ENCODE measurements around the gene TOR1AIP1.

The TOR1AIP1 gene

DNA sequence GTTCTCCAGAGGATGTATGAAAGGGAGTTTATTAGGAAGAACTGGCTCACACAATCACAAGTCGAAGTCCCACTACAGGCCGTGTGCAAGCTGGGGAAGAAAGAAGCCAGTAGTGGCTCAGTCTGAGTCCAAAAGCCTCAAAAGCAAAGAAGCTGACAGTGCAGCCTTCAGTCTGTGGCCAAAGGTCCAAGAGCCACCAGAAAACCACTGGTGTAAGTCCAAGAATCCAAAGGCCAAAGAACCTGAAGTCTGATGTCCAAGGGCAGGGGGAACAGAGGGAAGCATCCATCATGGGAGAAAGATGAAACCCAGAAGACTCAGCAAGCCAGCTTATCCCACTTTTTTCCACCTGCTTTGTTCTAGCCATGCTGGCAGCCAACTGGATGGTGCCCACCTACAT is 51.1 kb downstream of the TOR1AIP1 start:
- no peak for DNase-seq (ENCODE audit: extremely low read depth, low read depth)
- no peak for TF ChIP-seq CTCF (IDR thresholded peaks at IDR 0.05; ENCODE audit: low read depth, low read length, missing control alignments)
- H3K4me3 ChIP-seq (replicated peaks; ENCODE audit: low read depth, low read length): no peak overlapping the region

- TF ChIP-seq CTCF (IDR thresholded peaks at IDR 0.05; ENCODE audit: low read depth, low read length, missing control alignments): no peak
- H3K4me3 ChIP-seq (replicated peaks; ENCODE audit: low read depth, low read length): no peak overlapping the region
- DNase-seq (ENCODE audit: extremely low read depth, low read depth): no peak
Measured at GRCh38 chr1:179935909-179936496, 53.9 kb downstream of the TOR1AIP1 start.

DNA sequence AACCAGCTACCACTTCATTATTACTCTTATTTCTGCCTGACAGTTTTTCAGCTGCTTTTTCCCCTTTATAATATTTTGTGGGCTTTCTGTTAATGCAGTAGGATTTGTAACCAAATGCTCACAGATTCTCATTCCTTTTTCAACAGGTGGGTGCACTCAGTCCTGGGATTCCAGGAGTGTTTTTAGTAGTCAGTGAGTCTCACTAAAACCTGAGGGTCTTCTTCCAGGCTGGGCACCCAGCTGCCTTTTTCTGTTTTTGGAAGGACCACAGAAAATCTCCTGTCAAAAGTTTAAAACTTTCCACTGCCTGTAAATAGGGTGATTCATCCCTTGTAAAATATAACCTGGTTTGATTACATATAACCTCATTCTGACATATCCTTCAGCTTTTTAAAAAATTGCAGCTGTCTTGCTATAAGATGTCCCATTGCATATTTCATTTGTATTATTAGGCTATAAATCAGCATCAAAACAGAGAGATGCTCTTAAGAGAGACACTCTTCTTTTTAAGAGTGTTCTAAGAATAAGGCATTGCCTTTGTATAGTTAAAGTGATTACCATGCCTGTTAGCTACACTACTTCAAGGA is 55.7 kb downstream of the TOR1AIP1 start:
- DNase-seq (ENCODE audit: extremely low read depth, low read depth): no peak
- no peak for TF ChIP-seq CTCF (IDR thresholded peaks at IDR 0.05; ENCODE audit: low read depth, low read length, missing control alignments)
- no peak overlapping the region for H3K4me3 ChIP-seq (replicated peaks; ENCODE audit: low read depth, low read length)

DNA sequence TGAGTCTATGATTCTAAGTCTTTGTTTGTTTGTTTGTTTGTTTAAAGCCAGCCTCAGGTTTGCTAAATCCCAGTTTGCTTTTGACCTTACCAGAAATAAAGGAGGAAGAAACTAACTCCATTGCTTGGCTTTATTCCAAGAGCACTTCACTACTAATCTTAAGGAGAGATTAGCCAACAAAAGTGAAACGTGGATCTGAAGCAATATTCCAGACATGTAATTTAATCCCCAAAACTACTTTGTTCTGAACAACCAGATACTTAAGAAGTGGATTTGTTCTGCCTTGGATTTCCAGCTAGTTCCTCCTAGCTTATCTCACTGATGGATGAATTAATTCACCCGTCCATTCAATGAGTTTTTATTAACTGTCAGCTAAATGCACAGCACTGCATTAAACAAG is 56.7 kb downstream of the TOR1AIP1 start:
- H3K4me3 ChIP-seq (replicated peaks; ENCODE audit: low read depth, low read length): no peak overlapping the region
- DNase-seq (ENCODE audit: extremely low read depth, low read depth): no peak
- no peak for TF ChIP-seq CTCF (IDR thresholded peaks at IDR 0.05; ENCODE audit: low read depth, low read length, missing control alignments)

GRCh38 chr1:179939941-179940340 is 57.9 kb downstream of the TOR1AIP1 start:
- no peak for DNase-seq (ENCODE audit: extremely low read depth, low read depth)

DNA sequence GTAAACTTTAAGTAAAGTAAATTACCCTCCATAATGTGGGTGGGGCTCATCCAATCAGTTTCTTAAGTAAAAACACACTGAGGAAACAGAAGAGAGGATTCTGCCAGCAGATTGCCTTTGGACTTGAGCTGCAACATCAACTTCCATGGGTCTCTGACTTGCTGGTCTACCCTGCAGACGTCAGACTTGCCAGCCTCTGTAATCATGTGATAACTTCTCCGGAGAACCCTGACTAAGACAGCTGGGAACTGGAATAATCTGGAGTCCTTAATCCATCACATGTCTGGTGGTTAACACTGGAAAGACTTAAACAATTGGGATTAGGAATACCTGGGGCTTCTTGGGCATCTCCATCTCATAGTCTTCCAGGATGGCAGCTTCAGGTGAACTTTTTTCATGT is 59.4 kb downstream of the TOR1AIP1 start:
- no peak for TF ChIP-seq CTCF (IDR thresholded peaks at IDR 0.05; ENCODE audit: low read depth, low read length, missing control alignments)
- H3K4me3 ChIP-seq (replicated peaks; ENCODE audit: low read depth, low read length): no peak overlapping the region
- no peak for DNase-seq (ENCODE audit: extremely low read depth, low read depth)

More at GRCh38 chr1:179939941-179940340, 57.9 kb downstream of the TOR1AIP1 start:
- H3K4me3 ChIP-seq (replicated peaks; ENCODE audit: low read depth, low read length): no peak overlapping the region
- no peak for TF ChIP-seq CTCF (IDR thresholded peaks at IDR 0.05; ENCODE audit: low read depth, low read length, missing control alignments)

DNA sequence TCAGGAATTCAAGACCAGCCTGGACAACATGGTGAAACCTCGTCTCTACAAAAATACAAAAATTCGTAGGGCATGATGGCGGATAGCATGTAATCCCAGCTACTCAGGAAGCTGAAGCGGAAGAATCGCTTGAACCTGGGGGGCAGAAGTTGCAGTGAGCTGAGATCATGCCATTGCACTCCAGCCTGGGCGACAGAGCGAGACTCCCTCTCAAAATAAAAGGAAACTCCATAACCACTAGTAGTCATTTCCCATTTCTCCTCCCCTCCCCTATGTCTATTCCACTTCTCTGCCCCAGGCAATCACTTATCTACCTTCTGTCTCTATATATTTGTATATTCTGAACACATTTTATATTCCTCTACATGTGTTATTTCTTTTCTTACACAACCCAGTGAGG is 68.6 kb downstream of the TOR1AIP1 start:
- no peak for DNase-seq (ENCODE audit: extremely low read depth, low read depth)
- no peak for TF ChIP-seq CTCF (IDR thresholded peaks at IDR 0.05; ENCODE audit: low read depth, low read length, missing control alignments)
- H3K4me3 ChIP-seq (replicated peaks; ENCODE audit: low read depth, low read length): no peak overlapping the region

All from HFF-Myc (cell line).